Upper lobe of left lung (tissue), 4 donors: ENCODE measurements around the gene SLC35G6.

ENCODE experiments used
- CTCF ChIP-seq, 6 experiments: fragments of 450-650 bp in 4 of 6; fragments of 200-600 bp in 2 of 6; sonication (generic) in 2 of 6; IDR thresholded peaks; one replicate each; pipeline ENCODE4 v1.5.1; 2016 to 2019; ENCODE audit warnings: antibody characterized with exemption in 6 of 6
- POLR2A ChIP-seq, 4 donors: fragments of 450-650 bp; IDR thresholded peaks; one replicate each; pipeline ENCODE4 v1.5.1; 2016 to 2017; ENCODE audit warnings: antibody characterized with exemption in 4 of 4, mild to moderate bottlenecking in 2 of 4

GRCh38 chr17:7509937-7510336 is 28.7 kb downstream of the SLC35G6 start:
- TF ChIP-seq CTCF (IDR thresholded peaks at IDR 0.05) (no peak), POLR2A (IDR thresholded peaks at IDR 0.05) (no peak)
